Measurements from ENCODE around the gene TBCB.
"Not testable (repeated sequence)": the region's sequence is repeated elsewhere in the genome, so short reads cannot be mapped to it uniquely, and the experiment has no call there.

Gene TBCB

DNA sequence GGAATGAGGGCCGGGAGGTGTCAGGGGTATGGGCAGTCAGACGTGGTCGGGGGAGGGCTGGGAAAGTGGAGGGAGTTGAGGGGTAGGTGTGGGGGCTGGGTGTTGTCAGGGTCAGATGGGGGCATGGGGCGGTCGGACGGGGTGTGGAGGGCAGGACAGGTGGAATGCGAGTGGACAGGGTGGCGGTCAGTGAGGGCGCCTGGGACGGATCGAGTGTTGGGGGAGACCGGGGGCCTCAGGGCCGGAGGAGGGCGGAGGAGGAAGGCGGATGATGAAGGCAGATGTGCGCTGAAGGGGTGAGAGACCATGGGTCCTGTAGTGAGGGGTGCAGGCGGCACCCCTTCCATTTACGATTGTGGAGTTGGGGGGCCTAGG lies 5.7 kb downstream of the TBCB start:
- no peak overlapping the region for H3K4me3 ChIP-seq (ENCODE audit: low read depth, low read length)
- no peak for DNase-seq (ENCODE audit: low read depth, low spot score)
- ChIA-PET CTCF (interaction anchor here (1.4 kb wide), 1 partner anchor 32 kb away, joined by 3 read pairs; the partner anchor contains the start of gene COX7A1), POLR2A (no interaction called here)
- TF ChIP-seq, protein P1, sequence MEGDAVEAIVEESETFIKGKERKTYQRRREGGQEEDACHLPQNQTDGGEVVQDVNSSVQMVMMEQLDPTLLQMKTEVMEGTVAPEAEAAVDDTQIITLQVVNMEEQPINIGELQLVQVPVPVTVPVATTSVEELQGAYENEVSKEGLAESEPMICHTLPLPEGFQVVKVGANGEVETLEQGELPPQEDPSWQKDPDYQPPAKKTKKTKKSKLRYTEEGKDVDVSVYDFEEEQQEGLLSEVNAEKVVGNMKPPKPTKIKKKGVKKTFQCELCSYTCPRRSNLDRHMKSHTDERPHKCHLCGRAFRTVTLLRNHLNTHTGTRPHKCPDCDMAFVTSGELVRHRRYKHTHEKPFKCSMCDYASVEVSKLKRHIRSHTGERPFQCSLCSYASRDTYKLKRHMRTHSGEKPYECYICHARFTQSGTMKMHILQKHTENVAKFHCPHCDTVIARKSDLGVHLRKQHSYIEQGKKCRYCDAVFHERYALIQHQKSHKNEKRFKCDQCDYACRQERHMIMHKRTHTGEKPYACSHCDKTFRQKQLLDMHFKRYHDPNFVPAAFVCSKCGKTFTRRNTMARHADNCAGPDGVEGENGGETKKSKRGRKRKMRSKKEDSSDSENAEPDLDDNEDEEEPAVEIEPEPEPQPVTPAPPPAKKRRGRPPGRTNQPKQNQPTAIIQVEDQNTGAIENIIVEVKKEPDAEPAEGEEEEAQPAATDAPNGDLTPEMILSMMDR (IDR thresholded peaks at IDR 0.05; ENCODE audit: insufficient read depth, low read length, missing control alignments): no peak

DNA sequence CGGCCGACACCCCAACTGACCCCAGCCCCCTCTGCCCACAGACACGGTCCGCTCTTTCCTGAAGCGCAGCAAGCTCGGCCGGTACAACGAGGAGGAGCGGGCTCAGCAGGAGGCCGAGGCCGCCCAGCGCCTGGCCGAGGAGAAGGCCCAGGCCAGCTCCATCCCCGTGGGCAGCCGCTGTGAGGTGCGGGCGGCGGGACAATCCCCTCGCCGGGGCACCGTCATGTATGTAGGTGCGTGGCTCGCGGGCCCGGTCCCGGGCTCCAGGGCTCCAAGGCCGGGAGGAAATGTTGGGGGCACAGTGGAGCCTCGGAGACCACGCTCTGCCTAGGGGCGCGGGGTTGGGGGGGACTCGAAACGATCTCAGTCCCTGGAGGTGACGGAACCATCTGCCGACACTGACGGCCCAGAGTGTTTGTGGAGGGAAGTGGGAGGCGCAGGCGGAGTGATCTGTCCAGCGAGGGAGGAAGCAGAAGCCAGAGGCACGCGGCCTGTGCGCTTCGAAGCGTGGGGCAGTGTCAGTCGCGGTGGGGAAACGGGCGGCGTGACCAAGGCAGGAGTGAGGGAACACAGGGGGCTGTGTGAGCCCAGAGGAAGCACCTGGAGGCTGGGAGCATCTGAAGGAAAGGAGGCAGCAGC lies 6.3 kb downstream of the TBCB start:
- ChIA-PET POLR2A (no interaction called here), CTCF (no interaction called here)
- no peak overlapping the region for H3K4me3 ChIP-seq (ENCODE audit: low read depth, low read length)
- no peak for DNase-seq (ENCODE audit: low read depth, low spot score)
- TF ChIP-seq, protein P1 (IDR thresholded peaks at IDR 0.05; ENCODE audit: insufficient read depth, low read length, missing control alignments): no peak

DNA sequence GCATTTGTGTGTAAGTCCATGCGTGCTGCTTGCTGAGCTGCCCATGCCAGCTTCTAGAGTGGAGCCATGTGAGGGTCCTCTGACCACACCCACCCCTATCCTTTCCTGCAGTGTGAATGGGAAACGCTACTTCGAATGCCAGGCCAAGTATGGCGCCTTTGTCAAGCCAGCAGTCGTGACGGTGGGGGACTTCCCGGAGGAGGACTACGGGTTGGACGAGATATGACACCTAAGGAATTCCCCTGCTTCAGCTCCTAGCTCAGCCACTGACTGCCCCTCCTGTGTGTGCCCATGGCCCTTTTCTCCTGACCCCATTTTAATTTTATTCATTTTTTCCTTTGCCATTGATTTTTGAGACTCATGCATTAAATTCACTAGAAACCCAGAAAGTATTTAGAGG lies 10.3 kb downstream of the TBCB start:
- no peak for DNase-seq (ENCODE audit: low read depth, low spot score)

DNA sequence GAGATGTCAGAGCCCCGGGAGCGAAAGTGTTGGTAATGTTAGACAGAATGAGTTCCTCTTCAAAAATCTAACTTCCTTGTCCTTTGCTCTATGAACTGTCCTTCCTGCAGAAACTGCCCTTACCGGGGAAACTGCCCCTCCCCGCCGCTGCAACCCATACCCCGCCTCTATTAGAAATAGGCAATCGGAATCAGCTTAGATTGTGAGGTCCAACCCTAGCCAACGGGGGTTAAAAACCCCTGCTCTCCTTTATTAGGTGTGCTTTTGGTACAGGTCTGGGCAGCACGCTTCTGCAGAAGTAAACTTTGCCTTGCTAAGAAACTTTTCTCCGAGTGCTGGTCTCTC lies 13.1 kb downstream of the TBCB start:
- no peak for DNase-seq (ENCODE audit: low read depth, low spot score)
- peak overlapping the region; percentile 57 for H3K4me3 ChIP-seq (ENCODE audit: low read depth, low read length)
- POLR2A ChIA-PET: interaction anchor here (0.5 to 3.1 kb wide), 9 partner anchors 9 to 834 kb away, joined by 3 to 19 read pairs (median 4); partner anchors contain the start of genes CAPNS1, POLR2I, ZNF146 and ZNF565
- TF ChIP-seq, protein P1 (IDR thresholded peaks at IDR 0.05; ENCODE audit: insufficient read depth, low read length, missing control alignments): no peak
- CTCF ChIA-PET: interaction anchor here (0.6 to 6.3 kb wide), 15 partner anchors 9 to 87 kb away, joined by 3 to 152 read pairs (median 4); partner anchors contain the start of genes CAPNS1, POLR2I and TBCB

More for the DNA sequence above, 10.3 kb downstream of the TBCB start:
- ChIA-PET POLR2A (no interaction called here), CTCF (interaction anchor here (1.1 to 6.3 kb wide), 3 partner anchors 9 to 64 kb away, joined by 3 to 152 read pairs (median 7); no protein-coding TSS in a partner anchor)
- TF ChIP-seq, protein P1 (IDR thresholded peaks at IDR 0.05; ENCODE audit: insufficient read depth, low read length, missing control alignments): no peak
- no peak overlapping the region for H3K4me3 ChIP-seq (ENCODE audit: low read depth, low read length)

DNA sequence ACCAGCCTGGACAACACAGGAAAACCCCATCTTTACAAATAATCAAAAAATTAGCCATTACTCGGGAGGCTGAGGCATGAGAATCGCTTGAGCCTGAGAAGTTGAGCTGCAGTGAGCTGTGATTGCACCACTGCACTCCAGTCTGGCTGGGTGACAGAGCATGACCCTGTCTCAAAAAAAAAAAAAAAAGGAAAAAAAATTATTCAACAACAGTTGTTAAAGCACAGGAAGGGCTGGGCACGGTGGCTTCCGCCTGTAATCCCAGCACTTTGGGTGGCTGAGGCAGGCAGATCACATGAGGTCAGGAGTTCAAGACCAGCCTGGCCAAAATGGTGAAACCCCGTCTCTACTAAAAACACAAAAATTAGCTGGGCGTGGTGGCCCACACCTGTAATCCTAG lies 16.0 kb downstream of the TBCB start:
- CTCF ChIA-PET: interaction anchor here (1.6 kb wide), 1 partner anchor 36 kb away, joined by 5 read pairs; no protein-coding TSS in a partner anchor
- POLR2A ChIA-PET; H3K4me3 ChIP-seq (ENCODE audit: low read depth, low read length); DNase-seq (ENCODE audit: low read depth, low spot score): not testable (repeated sequence)

DNA sequence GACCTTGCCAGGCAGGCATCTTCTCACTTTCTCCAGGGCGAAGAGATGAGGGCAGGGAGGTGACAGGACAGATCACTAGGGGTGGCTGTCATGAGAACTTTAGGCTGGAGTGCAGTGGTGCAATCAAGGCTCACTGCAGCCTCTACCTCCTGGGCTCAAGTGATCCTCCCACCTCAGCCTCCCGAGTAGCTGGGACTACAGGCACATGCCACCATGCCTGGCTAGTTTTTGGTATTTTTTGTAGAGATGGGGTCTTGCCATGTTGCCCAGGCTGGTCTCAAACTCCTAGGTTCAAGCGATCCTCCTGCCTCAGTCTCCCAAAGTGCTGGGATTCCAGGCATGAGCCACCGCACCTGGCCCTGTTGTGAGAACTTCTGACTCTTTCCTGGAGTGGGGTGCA lies 19.6 kb downstream of the TBCB start:
- POLR2A ChIA-PET; DNase-seq (ENCODE audit: low read depth, low spot score); H3K4me3 ChIP-seq (ENCODE audit: low read depth, low read length): not testable (repeated sequence)
- CTCF ChIA-PET: interaction anchor here (0.9 to 4.2 kb wide), 3 partner anchors 7 to 78 kb away, joined by 3 to 26 read pairs (median 3); no protein-coding TSS in a partner anchor

DNA sequence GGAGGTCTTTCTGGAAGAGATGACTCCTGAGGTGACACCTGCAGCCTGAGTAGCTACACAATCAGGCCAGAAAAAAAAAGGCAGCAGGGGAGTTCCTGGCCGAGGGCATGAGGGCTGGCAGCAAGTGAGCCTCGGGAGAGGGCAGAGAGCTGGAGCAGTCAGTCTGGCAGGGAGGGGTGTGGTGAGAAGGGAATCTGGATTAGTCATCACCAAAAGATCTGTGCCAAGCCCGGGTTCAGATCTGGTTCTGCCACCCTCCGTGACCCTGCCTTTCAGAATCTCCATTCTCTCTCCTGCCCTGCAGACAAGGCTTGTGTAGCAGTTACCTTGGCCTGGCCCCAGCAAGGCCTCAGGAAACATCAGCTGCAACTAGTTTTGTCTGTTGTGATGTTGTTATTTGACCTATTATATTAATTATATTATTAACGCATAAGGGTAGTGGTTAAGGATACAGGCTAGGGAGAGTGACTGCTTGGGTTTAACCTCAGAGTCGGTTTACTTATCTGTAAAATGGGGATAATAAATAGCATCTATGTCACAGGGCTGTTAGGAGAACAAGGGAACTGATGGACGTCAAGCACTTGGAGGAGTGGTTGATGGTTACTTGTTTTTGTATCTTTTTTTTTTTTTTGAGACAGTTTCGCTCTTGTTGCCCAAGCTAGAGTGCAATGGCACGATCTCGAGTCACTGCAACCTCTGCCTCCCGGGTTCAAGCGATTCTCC lies 21.9 kb downstream of the TBCB start:
- H3K4me3 ChIP-seq (ENCODE audit: low read depth, low read length): no peak overlapping the region
- no peak for DNase-seq (ENCODE audit: low read depth, low spot score)
- POLR2A ChIA-PET: interaction anchor here (0.6 to 1.5 kb wide), 3 partner anchors 9 to 107 kb away, joined by 3 to 8 read pairs (median 3); partner anchors contain the start of genes POLR2I and TBCB
- TF ChIP-seq, protein P1 (IDR thresholded peaks at IDR 0.05; ENCODE audit: insufficient read depth, low read length, missing control alignments): no peak
- CTCF ChIA-PET: interaction anchor here (0.6 to 4.2 kb wide), 4 partner anchors 9 to 33 kb away, joined by 3 to 26 read pairs (median 3); no protein-coding TSS in a partner anchor

Data from AG04449 (cell line).